ENCODE results near the gene TEX48.

Gene TEX48, protein sequence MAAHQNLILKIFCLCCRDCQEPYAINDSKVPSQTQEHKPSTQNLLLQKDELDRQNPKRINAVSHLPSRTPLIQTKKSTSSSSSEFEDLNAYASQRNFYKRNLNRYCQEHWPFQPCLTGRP

DNA sequence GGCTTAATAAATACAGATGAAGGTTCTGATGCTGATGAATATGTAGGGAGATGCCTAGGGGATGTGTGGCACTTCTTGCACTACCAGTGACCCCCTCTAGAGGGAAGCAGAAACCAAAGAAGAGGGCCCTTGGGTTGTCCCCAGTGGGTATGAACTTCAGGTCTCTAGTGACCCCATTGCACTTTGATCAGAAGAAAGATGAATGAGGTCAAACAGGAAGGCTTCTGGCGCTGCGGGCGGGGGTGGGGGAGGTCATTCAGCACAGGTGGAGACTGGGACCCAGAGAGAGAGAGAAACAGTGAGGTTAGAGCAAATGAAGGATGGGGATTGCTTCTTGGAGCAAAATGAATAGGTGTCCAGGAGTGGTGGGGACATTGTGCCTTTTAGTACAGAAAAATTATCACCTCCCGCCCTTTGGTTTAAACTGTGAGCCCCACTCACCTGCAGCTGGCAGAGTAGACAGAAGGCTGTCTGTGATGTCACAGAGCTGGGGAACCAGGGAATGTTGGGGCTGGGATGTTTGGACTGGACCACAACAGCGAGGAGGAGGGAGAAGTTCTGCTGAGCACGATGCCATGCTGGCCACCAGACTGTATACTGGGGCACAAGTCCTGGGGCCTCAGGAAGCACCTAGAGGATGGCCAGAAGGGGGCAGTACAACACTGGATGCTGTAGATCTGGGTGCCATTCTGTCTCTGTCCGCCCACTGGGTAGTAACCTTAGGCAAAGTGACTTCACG is at the start of gene TEX48:
TSS of gene TEX48 (minus strand) at position 599 of the 739 bp plus-strand sequence. CDS start 10,469 bp downstream, outside the sequence.
- Histone ChIP-seq H3K4me1 (ENCODE audit: control insufficient read depth in 1 of 2, insufficient read depth in 2 of 2, low read length in 2 of 2) (peaks cover 0 to 3% of the 10 kb centered on the region in 2 donors), H3K27me3 (ENCODE audit: low read depth, low read length) (no peaks in the 10 kb centered on the region), H3K36me3 (ENCODE audit: control insufficient read depth in 1 of 2, insufficient read depth in 2 of 2, low read length in 2 of 2) (no peaks in the 10 kb centered on the region), H3K4me3 (ENCODE audit: low read depth in 1 of 2, low read length in 2 of 2) (no peak within 1 kb of the TSS), H3K27ac (ENCODE audit: low read length) (no peak within 1 kb of the TSS), H3K9me3 (ENCODE audit: control insufficient read depth in 1 of 2, low read length in 2 of 2) (no peaks in the 10 kb centered on the region)

DNA sequence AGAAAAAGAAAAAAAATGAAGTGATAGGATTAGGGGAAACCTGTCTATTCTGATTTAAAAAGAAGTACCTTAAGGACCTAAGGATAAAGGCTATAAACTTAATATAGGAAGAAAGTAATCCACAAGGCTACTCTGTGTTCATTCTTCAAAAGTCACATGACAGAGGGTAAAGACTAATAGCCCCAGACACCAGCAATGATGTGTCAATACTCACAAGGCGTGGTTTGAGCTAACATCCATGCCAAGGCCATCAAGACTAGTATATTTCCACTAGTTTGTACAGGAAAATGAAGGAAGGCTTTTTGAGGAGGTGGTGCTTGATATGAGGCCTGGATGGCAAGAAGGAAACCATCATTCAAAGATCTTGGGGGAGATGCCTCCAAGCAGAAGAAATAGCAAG is 49.7 kb upstream of the TEX48 start:
- H3K27ac ChIP-seq (ENCODE audit: low read length), result no peak overlapping the region
- H3K9me3 ChIP-seq (ENCODE audit: control insufficient read depth in 1 of 2, low read length in 2 of 2), result no peaks in the 10 kb centered on the region
- no peaks in the 10 kb centered on the region for H3K27me3 ChIP-seq (ENCODE audit: low read depth, low read length)
- no peak overlapping the region for H3K4me3 ChIP-seq (ENCODE audit: low read depth in 1 of 2, low read length in 2 of 2)
- H3K36me3 ChIP-seq (ENCODE audit: control insufficient read depth in 1 of 2, insufficient read depth in 2 of 2, low read length in 2 of 2), result no peaks in the 10 kb centered on the region
- peaks cover 0 to 4% of the 10 kb centered on the region in 2 donors for H3K4me1 ChIP-seq (ENCODE audit: control insufficient read depth in 1 of 2, insufficient read depth in 2 of 2, low read length in 2 of 2)

DNA sequence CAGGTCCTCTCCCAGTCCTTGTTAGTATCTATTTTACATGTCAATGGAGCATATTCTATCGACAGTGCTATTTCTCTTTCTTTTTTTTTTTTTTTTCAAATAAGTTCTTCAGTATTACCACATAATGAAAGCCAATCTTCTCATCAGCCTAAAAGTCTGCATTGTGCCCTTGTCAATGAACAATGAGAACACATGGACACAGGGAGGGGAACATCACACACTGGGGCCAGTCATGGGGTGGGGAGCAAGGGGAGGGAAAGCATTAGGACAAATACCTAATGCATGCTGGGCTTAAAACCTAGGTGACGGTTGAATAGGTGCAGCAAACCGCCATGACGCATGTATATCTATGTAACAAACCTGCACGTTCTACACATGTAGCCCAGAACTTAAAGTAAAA is 47.7 kb upstream of the TEX48 start:
- no peaks in the 10 kb centered on the region for H3K36me3 ChIP-seq (ENCODE audit: control insufficient read depth in 1 of 2, insufficient read depth in 2 of 2, low read length in 2 of 2)
- no peaks in the 10 kb centered on the region for H3K4me1 ChIP-seq (ENCODE audit: control insufficient read depth in 1 of 2, insufficient read depth in 2 of 2, low read length in 2 of 2)
- H3K4me3 ChIP-seq (ENCODE audit: low read depth in 1 of 2, low read length in 2 of 2), result no peak overlapping the region
- H3K27ac ChIP-seq (ENCODE audit: low read length), result no peak overlapping the region
- no peaks in the 10 kb centered on the region for H3K9me3 ChIP-seq (ENCODE audit: control insufficient read depth in 1 of 2, low read length in 2 of 2)
- no peaks in the 10 kb centered on the region for H3K27me3 ChIP-seq (ENCODE audit: low read depth, low read length)

DNA sequence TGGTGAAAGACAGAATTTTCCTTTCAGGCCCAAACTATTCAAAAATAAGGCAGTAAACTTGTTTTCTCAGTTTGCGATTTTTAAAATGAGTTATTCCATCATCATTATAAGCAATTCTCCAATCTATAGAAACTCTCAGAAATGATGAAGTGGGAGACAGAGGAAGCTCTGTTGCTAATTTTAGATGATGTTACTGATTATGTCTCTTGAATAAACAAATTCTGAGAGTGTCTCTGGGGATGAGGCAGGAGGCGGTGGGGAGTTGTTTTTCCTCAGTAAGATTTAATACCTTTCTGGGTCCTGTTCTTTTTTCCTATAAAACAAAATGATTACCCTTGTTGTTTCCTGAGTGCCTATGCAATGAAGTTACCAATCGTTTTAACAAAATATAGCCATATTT is 43.9 kb upstream of the TEX48 start:
- no peaks in the 10 kb centered on the region for H3K9me3 ChIP-seq (ENCODE audit: control insufficient read depth in 1 of 2, low read length in 2 of 2)
- H3K27me3 ChIP-seq (ENCODE audit: low read depth, low read length), result no peaks in the 10 kb centered on the region
- no peak overlapping the region for H3K27ac ChIP-seq (ENCODE audit: low read length)
- H3K4me1 ChIP-seq (ENCODE audit: control insufficient read depth in 1 of 2, insufficient read depth in 2 of 2, low read length in 2 of 2), result no peaks in the 10 kb centered on the region
- H3K36me3 ChIP-seq (ENCODE audit: control insufficient read depth in 1 of 2, insufficient read depth in 2 of 2, low read length in 2 of 2), result no peaks in the 10 kb centered on the region
- H3K4me3 ChIP-seq (ENCODE audit: low read depth in 1 of 2, low read length in 2 of 2), result no peak overlapping the region

DNA sequence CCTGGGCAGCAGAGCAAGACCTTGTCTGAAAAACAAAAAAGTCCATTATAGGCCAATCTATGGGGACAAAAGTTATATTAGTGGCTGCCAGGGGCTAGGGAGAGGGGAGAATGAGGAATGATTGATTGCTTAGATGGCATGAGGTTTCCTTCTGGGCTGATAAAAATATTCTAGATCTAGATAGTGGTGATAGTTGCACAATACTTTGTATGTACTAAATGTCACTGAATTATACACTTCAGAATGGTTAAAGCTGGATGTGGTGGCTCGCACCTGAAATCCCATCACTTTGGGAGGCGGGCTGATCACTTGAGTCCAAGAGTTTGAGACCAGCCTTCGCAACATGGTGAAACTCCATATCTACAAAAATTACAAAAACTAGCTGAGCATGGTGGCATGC is 42.8 kb upstream of the TEX48 start:
- Histone ChIP-seq H3K4me3 (ENCODE audit: low read depth in 1 of 2, low read length in 2 of 2) (no peak overlapping the region), H3K9me3 (ENCODE audit: control insufficient read depth in 1 of 2, low read length in 2 of 2) (no peaks in the 10 kb centered on the region), H3K27me3 (ENCODE audit: low read depth, low read length) (no peaks in the 10 kb centered on the region), H3K36me3 (ENCODE audit: control insufficient read depth in 1 of 2, insufficient read depth in 2 of 2, low read length in 2 of 2) (no peaks in the 10 kb centered on the region), H3K4me1 (ENCODE audit: control insufficient read depth in 1 of 2, insufficient read depth in 2 of 2, low read length in 2 of 2) (no peaks in the 10 kb centered on the region), H3K27ac (ENCODE audit: low read length) (no peak overlapping the region)

DNA sequence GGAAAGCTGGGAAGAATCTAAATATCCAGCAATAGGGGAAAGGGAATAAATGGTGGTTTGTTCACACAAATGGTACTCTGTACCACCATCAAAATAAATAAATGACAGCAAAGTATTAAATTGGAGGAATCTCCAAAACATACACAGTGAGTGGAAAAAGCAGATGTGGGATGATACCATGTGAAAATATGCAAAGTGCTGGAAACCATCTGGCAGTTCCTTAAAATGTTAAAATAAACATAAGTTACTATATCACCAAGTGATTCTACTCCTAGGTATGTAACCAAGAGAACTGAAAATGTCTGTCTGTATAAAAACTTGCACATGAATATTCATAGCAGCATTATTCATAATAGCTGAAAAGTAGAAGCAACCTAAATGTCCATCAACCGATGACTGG is 41.9 kb upstream of the TEX48 start:
- Histone ChIP-seq H3K27me3 (ENCODE audit: low read depth, low read length) (no peaks in the 10 kb centered on the region), H3K36me3 (ENCODE audit: control insufficient read depth in 1 of 2, insufficient read depth in 2 of 2, low read length in 2 of 2) (no peaks in the 10 kb centered on the region), H3K4me3 (ENCODE audit: low read depth in 1 of 2, low read length in 2 of 2) (no peak overlapping the region), H3K9me3 (ENCODE audit: control insufficient read depth in 1 of 2, low read length in 2 of 2) (no peaks in the 10 kb centered on the region), H3K4me1 (ENCODE audit: control insufficient read depth in 1 of 2, insufficient read depth in 2 of 2, low read length in 2 of 2) (no peaks in the 10 kb centered on the region), H3K27ac (ENCODE audit: low read length) (no peak overlapping the region)

DNA sequence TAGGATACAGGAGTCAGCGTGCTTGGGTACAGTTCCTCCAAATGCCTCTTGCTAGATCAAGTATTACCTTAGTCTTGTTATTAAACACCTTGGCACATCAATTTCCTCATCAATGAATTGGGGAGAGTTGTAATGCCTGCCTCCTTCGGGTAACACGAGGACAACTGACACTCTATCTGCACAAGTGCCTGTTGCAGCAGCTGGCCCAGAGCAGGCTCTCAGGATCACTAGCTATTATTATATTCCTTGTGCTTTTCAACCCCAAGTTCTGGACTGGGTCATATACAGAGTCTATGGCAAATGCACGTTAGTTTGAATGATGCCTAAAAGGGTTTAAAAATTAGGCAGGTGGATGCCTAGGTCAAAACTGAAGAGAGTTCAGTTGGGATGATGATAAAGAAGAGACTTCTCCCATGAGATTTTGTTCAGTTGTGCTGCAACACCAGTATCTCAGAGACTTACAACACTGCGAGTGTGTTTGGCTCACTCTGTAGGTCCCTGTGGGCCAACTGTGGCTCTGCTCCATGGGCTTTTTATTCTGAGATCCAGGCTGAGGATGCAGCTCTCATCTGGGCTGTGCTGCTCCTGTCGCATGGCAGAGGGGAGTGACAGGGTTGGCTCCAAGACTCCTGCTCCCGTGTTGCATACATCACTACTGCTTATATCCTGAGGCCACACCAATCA is 41.1 kb upstream of the TEX48 start:
- Histone ChIP-seq H3K4me3 (ENCODE audit: low read depth in 1 of 2, low read length in 2 of 2) (no peak overlapping the region), H3K36me3 (ENCODE audit: control insufficient read depth in 1 of 2, insufficient read depth in 2 of 2, low read length in 2 of 2) (no peaks in the 10 kb centered on the region), H3K27me3 (ENCODE audit: low read depth, low read length) (no peaks in the 10 kb centered on the region), H3K4me1 (ENCODE audit: control insufficient read depth in 1 of 2, insufficient read depth in 2 of 2, low read length in 2 of 2) (no peaks in the 10 kb centered on the region), H3K9me3 (ENCODE audit: control insufficient read depth in 1 of 2, low read length in 2 of 2) (no peaks in the 10 kb centered on the region), H3K27ac (ENCODE audit: low read length) (no peak overlapping the region)

DNA sequence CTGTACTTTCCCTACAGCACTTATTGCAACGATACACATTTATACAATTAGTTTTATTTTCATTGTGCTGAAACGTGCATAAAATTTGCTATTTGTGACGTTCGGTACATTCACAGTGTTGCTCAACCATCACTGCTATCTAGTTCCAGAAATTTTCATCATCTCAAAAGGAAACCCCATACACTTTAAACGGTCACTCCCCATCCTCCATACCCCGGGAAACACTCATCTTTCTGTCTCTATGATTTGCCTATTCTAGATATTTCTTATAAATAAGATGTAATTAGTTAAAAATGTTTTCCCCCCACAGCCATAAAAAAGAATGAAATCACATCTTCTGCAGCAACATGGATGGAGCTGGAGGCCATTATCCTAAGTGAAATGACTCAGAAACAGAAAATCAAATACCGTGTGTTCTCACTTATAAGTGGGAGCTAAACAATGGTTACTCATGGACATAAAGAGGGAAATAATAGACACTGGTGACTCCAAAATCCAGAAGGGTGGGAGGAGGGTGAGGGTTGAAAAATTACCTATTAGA is 40.2 kb upstream of the TEX48 start:
- Histone ChIP-seq H3K27me3 (ENCODE audit: low read depth, low read length) (no peaks in the 10 kb centered on the region), H3K4me3 (ENCODE audit: low read depth in 1 of 2, low read length in 2 of 2) (no peak overlapping the region), H3K36me3 (ENCODE audit: control insufficient read depth in 1 of 2, insufficient read depth in 2 of 2, low read length in 2 of 2) (no peaks in the 10 kb centered on the region), H3K9me3 (ENCODE audit: control insufficient read depth in 1 of 2, low read length in 2 of 2) (no peaks in the 10 kb centered on the region), H3K4me1 (ENCODE audit: control insufficient read depth in 1 of 2, insufficient read depth in 2 of 2, low read length in 2 of 2) (no peaks in the 10 kb centered on the region), H3K27ac (ENCODE audit: low read length) (no peak overlapping the region)

DNA sequence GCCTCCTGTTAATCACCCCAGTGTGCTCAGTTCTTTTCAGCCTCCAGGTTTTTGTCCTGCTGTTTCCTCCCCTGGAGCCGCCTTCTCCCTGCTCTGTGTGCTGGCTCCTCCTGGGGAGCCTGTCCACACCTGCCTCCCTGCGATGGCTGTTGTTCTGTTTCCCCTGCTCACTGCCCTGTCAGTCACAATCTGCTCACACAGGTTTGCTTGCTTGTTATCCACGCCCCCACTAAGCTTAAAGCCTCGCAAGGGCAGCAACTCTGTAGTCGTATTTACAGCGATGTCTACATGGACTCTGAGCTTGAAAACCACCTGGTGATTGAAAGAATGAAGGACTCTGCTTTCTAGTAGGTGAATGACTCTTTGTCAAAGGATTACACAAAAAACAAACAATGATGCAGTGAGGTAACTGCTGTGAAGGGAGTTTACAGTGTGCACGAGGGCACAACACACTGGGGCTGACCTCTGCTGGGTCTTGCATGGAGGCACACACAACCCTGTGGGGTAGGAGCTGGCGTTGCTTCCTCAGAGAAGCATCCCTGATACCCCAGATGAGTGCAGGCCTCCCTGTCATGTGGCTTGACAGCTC is 39.6 kb upstream of the TEX48 start:
- H3K36me3 ChIP-seq (ENCODE audit: control insufficient read depth in 1 of 2, insufficient read depth in 2 of 2, low read length in 2 of 2), result no peaks in the 10 kb centered on the region

DNA sequence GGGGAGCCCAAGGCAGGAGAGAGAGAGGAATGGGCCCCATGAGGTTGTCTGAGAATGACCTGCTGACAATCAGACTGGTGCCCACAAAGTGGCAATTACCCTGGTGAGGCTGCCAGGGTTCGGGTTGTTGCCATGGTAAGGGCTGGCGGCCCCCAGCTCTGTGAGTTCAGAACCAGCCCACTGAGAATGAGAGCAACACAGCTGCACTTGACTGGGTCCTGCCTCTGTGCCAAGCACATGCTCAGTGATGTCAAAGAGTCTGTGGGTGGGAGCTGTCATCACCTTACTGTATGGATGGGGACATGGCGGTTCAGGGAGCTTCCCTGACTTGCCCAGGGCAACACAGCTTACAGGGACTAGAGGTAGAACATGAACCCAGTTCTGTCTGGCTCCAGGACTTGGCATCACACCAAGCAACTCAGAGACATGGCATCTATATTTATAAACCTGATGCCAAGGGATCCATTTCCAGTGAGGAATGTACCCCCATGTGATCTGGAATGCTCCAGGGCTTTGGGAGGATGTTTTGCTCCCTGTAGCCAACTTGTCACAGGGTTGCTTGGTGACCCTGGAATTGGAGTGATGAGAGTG is 38.2 kb upstream of the TEX48 start:
- no peaks in the 10 kb centered on the region for H3K27me3 ChIP-seq (ENCODE audit: low read depth, low read length)
- no peaks in the 10 kb centered on the region for H3K4me1 ChIP-seq (ENCODE audit: control insufficient read depth in 1 of 2, insufficient read depth in 2 of 2, low read length in 2 of 2)
- no peak overlapping the region for H3K4me3 ChIP-seq (ENCODE audit: low read depth in 1 of 2, low read length in 2 of 2)
- no peaks in the 10 kb centered on the region for H3K9me3 ChIP-seq (ENCODE audit: control insufficient read depth in 1 of 2, low read length in 2 of 2)
- H3K27ac ChIP-seq (ENCODE audit: low read length), result no peak overlapping the region
- H3K36me3 ChIP-seq (ENCODE audit: control insufficient read depth in 1 of 2, insufficient read depth in 2 of 2, low read length in 2 of 2), result no peaks in the 10 kb centered on the region

More for the DNA sequence above, 39.6 kb upstream of the TEX48 start:
- no peaks in the 10 kb centered on the region for H3K27me3 ChIP-seq (ENCODE audit: low read depth, low read length)
- no peak overlapping the region for H3K27ac ChIP-seq (ENCODE audit: low read length)
- H3K9me3 ChIP-seq (ENCODE audit: control insufficient read depth in 1 of 2, low read length in 2 of 2), result no peaks in the 10 kb centered on the region
- no peak overlapping the region for H3K4me3 ChIP-seq (ENCODE audit: low read depth in 1 of 2, low read length in 2 of 2)
- H3K4me1 ChIP-seq (ENCODE audit: control insufficient read depth in 1 of 2, insufficient read depth in 2 of 2, low read length in 2 of 2), result no peaks in the 10 kb centered on the region

DNA sequence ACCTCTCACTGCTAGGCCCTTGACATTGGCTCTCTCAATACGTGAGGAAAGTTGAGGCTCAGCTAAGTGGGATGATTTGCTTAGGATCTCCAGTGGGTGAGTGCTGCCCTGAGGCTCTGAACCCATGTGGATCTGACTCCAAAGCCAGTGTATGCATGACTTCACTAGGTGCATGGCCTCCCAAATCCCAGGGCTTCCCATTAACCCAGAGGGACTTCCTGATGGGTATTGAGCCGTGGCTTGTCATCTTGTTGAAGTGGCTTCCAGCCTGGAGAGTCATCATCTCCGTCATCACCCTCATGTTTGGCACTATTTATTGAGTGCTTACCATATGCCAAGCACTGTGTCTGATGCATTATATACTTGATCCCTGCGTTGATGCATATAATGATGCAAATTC is 37.3 kb upstream of the TEX48 start:
- Histone ChIP-seq H3K27ac (ENCODE audit: low read length) (no peak overlapping the region), H3K4me1 (ENCODE audit: control insufficient read depth in 1 of 2, insufficient read depth in 2 of 2, low read length in 2 of 2) (no peaks in the 10 kb centered on the region), H3K27me3 (ENCODE audit: low read depth, low read length) (no peaks in the 10 kb centered on the region), H3K36me3 (ENCODE audit: control insufficient read depth in 1 of 2, insufficient read depth in 2 of 2, low read length in 2 of 2) (no peaks in the 10 kb centered on the region), H3K4me3 (ENCODE audit: low read depth in 1 of 2, low read length in 2 of 2) (no peak overlapping the region), H3K9me3 (ENCODE audit: control insufficient read depth in 1 of 2, low read length in 2 of 2) (no peaks in the 10 kb centered on the region)

Measured in muscle layer of duodenum (tissue), 2 donors.